Psoas muscle (tissue), 8 donors: ENCODE measurements around the gene FLAD1. TPM values are rescaled to one million over a fixed set of nuclear protein-coding genes. Genes with fewer than 3 reads are reported as not detected.

Experiments used
- ATAC-seq, 4 donors: fragments of 200-7000 bp; cut with Tn5 transposase; one replicate each; pipeline ENCODE4 v1.9.1; 2020; ENCODE audit warnings: moderate library complexity in 3 of 4, mild to moderate bottlenecking in 2 of 4
- DNase-seq, 2 donors: peaks; one replicate each; pipeline ENCODE4 v3.0.0-alpha.2; 2020
- H3K27ac ChIP-seq: fragments of 200-600 bp; one replicate; pipeline ENCODE4 v1.8.0; 2022
- H3K27me3 ChIP-seq, 3 donors: fragments of 200-600 bp in 1 of 3; one replicate each; pipeline versions ENCODE4 v1.6.1 to v1.8.0; 2013 to 2022; ENCODE audit warnings: low read length in 2 of 3, mild to moderate bottlenecking in 2 of 3, moderate library complexity in 1 of 3; ENCODE audit not compliant: insufficient read depth in 3 of 3
- H3K36me3 ChIP-seq, 2 donors: fragments of 200-600 bp in 1 of 2; one replicate each; pipeline versions ENCODE4 v1.6.1 to v1.8.0; 2013 to 2022; ENCODE audit warnings: low read depth in 1 of 2, mild to moderate bottlenecking in 1 of 2, moderate library complexity in 1 of 2; ENCODE audit not compliant: insufficient read depth in 1 of 2
- H3K4me1 ChIP-seq: fragments of 200-600 bp; one replicate; pipeline ENCODE4 v1.8.0; 2022
- H3K4me3 ChIP-seq: fragments of 200-600 bp; one replicate; pipeline ENCODE4 v1.8.0; 2022; ENCODE audit warnings: mild to moderate bottlenecking
- H3K9me3 ChIP-seq: fragments of 200-600 bp; one replicate; pipeline ENCODE4 v1.8.0; 2022
- WGBS, 3 donors: extraction: QIAGEN DNeasy Blood & Tissue Kit; methylation state at CpG; one replicate each; pipeline versions ENCODE4 v1.1.6 to v1.1.7; 2013; 5-methylcytosine and 5-hydroxymethylcytosine counted together
- intact Hi-C, 2 donors: fragments of 100-400 bp; cut with DNase I; formaldehyde crosslinking; loops; one replicate each; pipeline versions ENCODE4 v1.11.0 to v1.14.2; 2022
- polyA plus RNA-seq, 3 donors: library from polyadenylated mRNA; stranded (reverse); fragments of 200-250 nt; gene quantifications; one replicate each; pipeline ENCODE4 v1.2.3, GENCODE V29; 2013
- total RNA-seq, 4 donors: library from RNA; stranded (reverse); fragmentation: NEBNext Ultra II Directional in 2 of 4; extraction: Animal tissue kit (Norgen Biotek cat#: 25700) in 2 of 4; gene quantifications; one replicate each; pipeline versions ENCODE4 v1.2.1 to v1.2.4, GENCODE V29; 2021 to 2023
- TF ChIP-seq, protein P1 (sequence below): fragments of 200-600 bp; IDR thresholded peaks from one replicate; pipeline ENCODE4 v1.8.0; 2022; ENCODE audit warnings: antibody characterized with exemption
- donor health status: healthy with polysubstance abuse.
- donor health status: DM: no; HTN: no; CAD: no; lungs with moderate emphysema.
- donor health status: Bipolar disorder and iron deficiency.
- donor health status: healthy.
- donor health status: DM: yes; HTN: yes; CAD: no.
- donor health status: DM: no; HTN: no; CAD: no.
- donor health status: DM: no; HTN: no; CAD: no.
- donor health status: DM: yes; HTN: yes; CAD: no.

Gene FLAD1
- total and polyA plus RNA-seq, 7 donors = 24.5 to 52.7 (median 34.9) TPM

DNA sequence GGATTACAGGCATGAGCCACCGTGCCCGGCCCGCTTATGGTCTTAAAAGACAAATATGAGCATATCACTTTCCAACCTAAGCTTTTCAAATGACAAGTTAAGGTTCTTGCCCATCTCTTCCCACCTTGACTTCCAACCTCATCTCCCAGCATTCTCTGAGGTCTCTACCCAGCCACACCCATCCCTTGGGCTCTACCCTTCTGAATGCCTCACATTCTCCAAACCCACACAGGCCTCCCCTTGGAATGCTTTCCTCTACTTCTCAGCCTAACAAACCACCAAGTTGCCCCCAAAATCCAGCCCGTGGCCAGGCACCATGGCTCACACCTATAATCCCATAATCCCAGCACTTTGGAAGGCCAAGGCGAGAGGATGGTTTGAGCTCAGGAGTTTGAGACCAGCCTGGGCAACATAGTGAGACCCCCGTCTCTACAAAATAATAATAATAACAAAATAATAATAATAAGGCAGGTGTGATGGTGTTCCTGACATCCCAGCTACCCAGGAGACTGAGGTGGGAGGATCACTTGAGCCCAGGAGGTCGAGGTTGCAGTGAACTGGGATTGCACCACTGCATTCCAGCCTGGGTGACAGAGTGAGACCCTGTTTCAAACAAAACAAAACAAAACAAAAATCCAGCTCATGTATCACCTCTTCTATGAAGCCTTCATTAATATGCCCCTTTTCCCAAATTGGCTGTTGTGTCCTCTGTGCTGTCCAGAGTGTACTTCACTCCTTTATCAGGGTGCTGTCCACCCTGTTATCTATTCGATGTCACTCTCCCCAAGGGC lies 39.2 kb downstream of the FLAD1 start:
- no peak overlapping the region for H3K4me3 ChIP-seq
- intact Hi-C loops = no loop called here
- H3K4me1 ChIP-seq = peaks cover 10% of the 10 kb centered on the region
- no peaks in the 10 kb centered on the region for H3K27me3 ChIP-seq
- no peak for DNase-seq
- ATAC-seq = no peak
- H3K27ac ChIP-seq = no peak overlapping the region
- no peaks in the 10 kb centered on the region for H3K9me3 ChIP-seq
- WGBS, 3 donors = 80 to 85% (median 83%) methylated on average over 8 of the region's 8 CpGs
- H3K36me3 ChIP-seq = no peaks in the 10 kb centered on the region
- TF ChIP-seq, protein P1, sequence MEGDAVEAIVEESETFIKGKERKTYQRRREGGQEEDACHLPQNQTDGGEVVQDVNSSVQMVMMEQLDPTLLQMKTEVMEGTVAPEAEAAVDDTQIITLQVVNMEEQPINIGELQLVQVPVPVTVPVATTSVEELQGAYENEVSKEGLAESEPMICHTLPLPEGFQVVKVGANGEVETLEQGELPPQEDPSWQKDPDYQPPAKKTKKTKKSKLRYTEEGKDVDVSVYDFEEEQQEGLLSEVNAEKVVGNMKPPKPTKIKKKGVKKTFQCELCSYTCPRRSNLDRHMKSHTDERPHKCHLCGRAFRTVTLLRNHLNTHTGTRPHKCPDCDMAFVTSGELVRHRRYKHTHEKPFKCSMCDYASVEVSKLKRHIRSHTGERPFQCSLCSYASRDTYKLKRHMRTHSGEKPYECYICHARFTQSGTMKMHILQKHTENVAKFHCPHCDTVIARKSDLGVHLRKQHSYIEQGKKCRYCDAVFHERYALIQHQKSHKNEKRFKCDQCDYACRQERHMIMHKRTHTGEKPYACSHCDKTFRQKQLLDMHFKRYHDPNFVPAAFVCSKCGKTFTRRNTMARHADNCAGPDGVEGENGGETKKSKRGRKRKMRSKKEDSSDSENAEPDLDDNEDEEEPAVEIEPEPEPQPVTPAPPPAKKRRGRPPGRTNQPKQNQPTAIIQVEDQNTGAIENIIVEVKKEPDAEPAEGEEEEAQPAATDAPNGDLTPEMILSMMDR = no peak

DNA sequence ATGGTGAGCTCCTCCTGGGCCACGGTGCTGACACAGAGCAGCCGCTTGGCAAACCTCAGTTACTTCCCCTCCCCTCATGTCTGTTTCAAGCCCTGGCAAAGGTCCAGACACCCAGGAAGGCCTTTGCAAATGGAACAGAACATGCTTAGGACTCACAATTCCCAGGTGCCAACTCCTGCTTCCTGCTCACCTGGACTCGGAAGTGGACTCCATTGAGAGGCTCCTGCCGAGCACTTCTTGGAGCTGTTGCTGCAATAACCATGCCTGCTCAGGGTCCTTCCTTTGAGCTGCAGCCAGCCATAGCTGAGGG lies 39.7 kb downstream of the FLAD1 start:
- no peak overlapping the region for H3K27ac ChIP-seq
- intact Hi-C loops = no loop called here
- 69 to 83% (median 72%) methylated on average over 4 of the region's 4 CpGs for WGBS, 3 donors
- H3K4me1 ChIP-seq = peaks cover 7% of the 10 kb centered on the region
- H3K27me3 ChIP-seq = no peaks in the 10 kb centered on the region
- TF ChIP-seq, protein P1 = no peak
- DNase-seq (no peak), ATAC-seq (no peak)
- no peaks in the 10 kb centered on the region for H3K9me3 ChIP-seq
- no peaks in the 10 kb centered on the region for H3K36me3 ChIP-seq
- no peak overlapping the region for H3K4me3 ChIP-seq

DNA sequence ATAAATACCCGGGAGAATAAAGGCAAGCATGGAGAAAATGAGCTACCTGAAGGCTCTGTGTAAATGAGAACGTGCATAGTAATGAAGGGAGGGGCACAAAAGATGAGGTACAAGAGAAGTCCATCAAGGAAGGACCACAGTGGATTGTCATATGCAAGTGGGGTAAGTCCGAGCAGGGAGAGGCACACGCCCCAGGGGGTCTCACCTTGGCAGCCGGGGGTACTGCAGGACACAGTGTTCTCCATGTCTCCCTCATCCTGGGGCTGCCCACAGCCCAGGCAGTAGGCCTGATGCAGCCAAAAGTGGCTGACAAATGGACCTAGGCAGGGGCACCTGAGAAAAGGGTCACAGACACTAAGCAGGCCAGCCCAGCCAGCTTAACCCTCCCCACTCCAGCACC lies 40.5 kb downstream of the FLAD1 start:
- DNase-seq (no peak), ATAC-seq (peak in 1 of 4 donors; percentile 9)
- no peaks in the 10 kb centered on the region for H3K4me1 ChIP-seq
- no peaks in the 10 kb centered on the region for H3K36me3 ChIP-seq
- no peak overlapping the region for H3K4me3 ChIP-seq
- TF ChIP-seq, protein P1 = no peak
- no peak overlapping the region for H3K27ac ChIP-seq
- no peaks in the 10 kb centered on the region for H3K9me3 ChIP-seq
- intact Hi-C loops = no loop called here
- H3K27me3 ChIP-seq = no peaks in the 10 kb centered on the region
- 74 to 82% (median 81%) methylated on average over 5 of the region's 5 CpGs for WGBS, 3 donors

DNA sequence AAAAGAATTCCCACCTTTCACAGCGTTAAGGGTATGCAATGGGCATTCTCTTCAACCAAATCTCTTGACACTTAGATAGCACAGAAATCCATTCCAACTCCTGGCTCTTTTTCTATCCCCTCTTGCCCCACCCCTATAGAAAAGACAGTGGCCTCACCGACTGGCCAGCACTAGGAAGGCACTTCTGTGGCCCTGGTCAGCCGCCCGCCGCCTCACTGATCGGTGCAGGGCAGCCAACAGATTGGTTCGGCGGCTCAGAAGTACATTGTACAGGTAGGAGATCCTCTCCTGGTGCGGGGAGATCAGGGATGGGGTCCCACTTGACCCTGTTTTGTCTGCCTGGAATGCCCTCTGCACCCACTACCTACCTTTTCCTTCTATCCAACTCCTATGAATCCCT lies 41.2 kb downstream of the FLAD1 start:
- TF ChIP-seq, protein P1 = no peak
- no peak for ATAC-seq

DNA sequence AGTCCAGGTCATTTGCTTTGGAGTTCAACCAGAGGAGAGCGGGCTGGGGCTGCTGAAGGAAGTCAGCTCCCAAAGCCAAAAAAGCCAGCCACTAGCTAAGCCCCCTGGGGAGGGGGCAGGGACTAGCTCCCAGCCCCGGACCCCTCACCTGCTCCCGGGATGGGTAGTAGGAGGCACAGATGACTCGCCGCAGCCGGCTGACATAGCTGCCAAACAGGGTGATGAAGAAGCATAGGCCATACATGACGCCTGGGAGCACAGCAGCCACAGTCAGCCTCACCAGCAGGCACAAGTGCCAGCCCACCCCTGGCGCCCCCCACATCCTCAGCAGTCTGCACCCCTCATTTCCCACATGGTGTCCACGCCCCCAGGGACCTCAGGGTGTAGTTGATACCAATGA lies 43.0 kb downstream of the FLAD1 start:
- intact Hi-C loops = no loop called here
- Histone ChIP-seq H3K27me3 (no peaks in the 10 kb centered on the region), H3K9me3 (no peaks in the 10 kb centered on the region), H3K4me1 (no peaks in the 10 kb centered on the region), H3K4me3 (no peak overlapping the region), H3K36me3 (no peaks in the 10 kb centered on the region), H3K27ac (no peak overlapping the region)
- WGBS, 3 donors = 58 to 69% (median 64%) methylated on average over 9 of the region's 9 CpGs
- TF ChIP-seq, protein P1 = no peak
- DNase-seq (no peak), ATAC-seq (no peak)

More for the DNA sequence above, 41.2 kb downstream of the FLAD1 start:
- no peaks in the 10 kb centered on the region for H3K36me3 ChIP-seq
- H3K9me3 ChIP-seq = no peaks in the 10 kb centered on the region
- 82 to 87% (median 87%) methylated on average over 9 of the region's 9 CpGs for WGBS, 3 donors
- intact Hi-C loops = no loop called here
- H3K4me3 ChIP-seq = no peak overlapping the region
- H3K27ac ChIP-seq = no peak overlapping the region
- H3K27me3 ChIP-seq = no peaks in the 10 kb centered on the region
- no peaks in the 10 kb centered on the region for H3K4me1 ChIP-seq
- DNase-seq = no peak
